ENCODE measurements around the gene CNP.

GRCh38 chr17:42026857-42027589 lies 60.4 kb downstream of the CNP start:
- TF ChIP-seq REST (IDR thresholded peaks at IDR 0.05; ENCODE audit: low read depth) (no peak), POLR2A (IDR thresholded peaks at IDR 0.05; ENCODE audit: borderline replicate concordance, extremely low read depth, insufficient read depth, insufficient read length) (no peak), SRF (IDR thresholded peaks at IDR 0.05; ENCODE audit: low read depth) (no peak), EZH2 (IDR thresholded peaks at IDR 0.05) (no peak), MAX (IDR thresholded peaks at IDR 0.05) (no peak)
